PC-3 (cell line): Measurements from ENCODE around the gene SPSB1. TPM values are rescaled to one million over a fixed set of nuclear protein-coding genes. Genes with fewer than 3 reads are reported as not detected.
A peak's percentile ranks its signal among the peaks of the same experiment; 100 is the strongest.

Experiments used
- ATAC-seq: fragments of 200-7000 bp; cut with Tn5 transposase; 2 replicates; pipeline ENCODE4 v1.9.1; 2020; ENCODE audit warnings: mild to moderate bottlenecking, moderate library complexity
- BruUV-seq: library from RNA; stranded (reverse); fragments of 400-500 nt; replicated peaks from 2 replicates; lab custom pipeline; 2021; lab: Mats Ljungman, UMichigan
- CTCF ChIA-PET: fragments of 300-600 bp; sonication (Branson Sonifier 250); formaldehyde crosslinking; loops from one replicate; lab custom pipeline; 2022; ENCODE audit warnings: antibody characterized with exemption; lab: Charles Lee
- POLR2A ChIA-PET: fragments of 300-600 bp; sonication (Branson Sonifier 250); formaldehyde crosslinking; loops from one replicate; lab custom pipeline; 2022; ENCODE audit warnings: antibody characterized with exemption; ENCODE audit not compliant: unreplicated experiment; lab: Charles Lee
- DNase-seq: peaks from one replicate; pipeline ENCODE4 v3.0.0-alpha.2; 2015
- H2AFZ ChIP-seq: fragments of 300-600 bp; sonication (generic); 2 replicates; pipeline ENCODE4 v1.6.0; 2016; ENCODE audit warnings: antibody characterized with exemption, low read length
- H3F3A ChIP-seq: fragments of 300-600 bp; sonication (generic); one replicate; pipeline ENCODE4 v1.6.0; 2017; ENCODE audit warnings: antibody characterized with exemption, low read length, control low read depth, mild to moderate bottlenecking; ENCODE audit not compliant: unreplicated experiment
- H3K27ac ChIP-seq: fragments of 300-600 bp; sonication (generic); 2 replicates; pipeline ENCODE4 v1.5.1; 2016; ENCODE audit warnings: mild to moderate bottlenecking, low read length
- H3K27me3 ChIP-seq: fragments of 300-600 bp; sonication (generic); 2 replicates; pipeline ENCODE4 v1.6.1; 2016; ENCODE audit warnings: low read length, mixed read lengths
- H3K36me3 ChIP-seq: fragments of 300-600 bp; sonication (generic); 2 replicates; pipeline ENCODE4 v1.6.1; 2016; ENCODE audit warnings: low read depth, mixed run types, low read length, mixed read lengths
- H3K4me1 ChIP-seq: fragments of 300-600 bp; sonication (generic); 2 replicates; pipeline ENCODE4 v1.5.1; 2016; ENCODE audit warnings: low read length; ENCODE audit not compliant: insufficient read depth
- H3K4me2 ChIP-seq: fragments of 300-600 bp; sonication (generic); 2 replicates; pipeline ENCODE4 v1.6.0; 2016; ENCODE audit warnings: low read length
- H3K4me3 ChIP-seq: fragments of 300-600 bp; sonication (generic); 2 replicates; pipeline ENCODE4 v1.5.1; 2016; ENCODE audit warnings: mild to moderate bottlenecking, low read length, mixed read lengths
- H3K79me2 ChIP-seq: fragments of 300-600 bp; sonication (generic); 2 replicates; pipeline ENCODE4 v1.6.1; 2017; ENCODE audit warnings: low read length, mixed read lengths
- H3K9ac ChIP-seq: fragments of 300-600 bp; sonication (generic); 2 replicates; pipeline ENCODE4 v1.6.0; 2016; ENCODE audit warnings: mild to moderate bottlenecking, low read length
- H3K9me2 ChIP-seq: fragments of 300-600 bp; sonication (generic); replicated peaks from 2 replicates; pipeline ENCODE4 v1.6.1; 2016; ENCODE audit warnings: mixed run types, low read length, mixed read lengths
- H3K9me3 ChIP-seq: fragments of 300-600 bp; sonication (generic); 2 replicates; pipeline ENCODE4 v1.6.1; 2016; ENCODE audit warnings: low read length, mixed read lengths
- H4K20me1 ChIP-seq: fragments of 300-600 bp; sonication (generic); 2 replicates; pipeline ENCODE4 v1.6.1; 2016; ENCODE audit warnings: low read length, mixed read lengths
- EZH2 ChIP-seq: fragments of 300-600 bp; sonication (generic); IDR thresholded peaks from one replicate; pipeline ENCODE4 v1.6.1; 2017; ENCODE audit warnings: antibody characterized with exemption, mild to moderate bottlenecking, low read length; ENCODE audit not compliant: unreplicated experiment
- EZH2phosphoT487 ChIP-seq: fragments of 300-600 bp; sonication (generic); IDR thresholded peaks from 2 replicates; pipeline ENCODE4 v1.6.1; 2018; ENCODE audit warnings: mild to moderate bottlenecking, antibody characterized with exemption, low read length, borderline replicate concordance
- intact Hi-C: fragments of 100-400 bp; cut with micrococcal nuclease; formaldehyde crosslinking; loops from 2 replicates; pipeline ENCODE4 v1.9.0; 2023
- total RNA-seq: library from RNA; depleted of rRNA; stranded (reverse); fragments of >200 nt; gene quantifications from 2 replicates; pipeline ENCODE4 v1.2.3, GENCODE V29; 2014
- TF ChIP-seq, protein P1 (sequence below): fragments of 300-600 bp; sonication (generic); conservative IDR thresholded peaks from 2 replicates; pipeline ENCODE4 v1.5.1; 2017; ENCODE audit warnings: antibody characterized with exemption, low read depth, mild to moderate bottlenecking, low read length

SPSB1 gene
- total RNA-seq, 1 experiment from 2014 or later = 18.1 TPM

DNA sequence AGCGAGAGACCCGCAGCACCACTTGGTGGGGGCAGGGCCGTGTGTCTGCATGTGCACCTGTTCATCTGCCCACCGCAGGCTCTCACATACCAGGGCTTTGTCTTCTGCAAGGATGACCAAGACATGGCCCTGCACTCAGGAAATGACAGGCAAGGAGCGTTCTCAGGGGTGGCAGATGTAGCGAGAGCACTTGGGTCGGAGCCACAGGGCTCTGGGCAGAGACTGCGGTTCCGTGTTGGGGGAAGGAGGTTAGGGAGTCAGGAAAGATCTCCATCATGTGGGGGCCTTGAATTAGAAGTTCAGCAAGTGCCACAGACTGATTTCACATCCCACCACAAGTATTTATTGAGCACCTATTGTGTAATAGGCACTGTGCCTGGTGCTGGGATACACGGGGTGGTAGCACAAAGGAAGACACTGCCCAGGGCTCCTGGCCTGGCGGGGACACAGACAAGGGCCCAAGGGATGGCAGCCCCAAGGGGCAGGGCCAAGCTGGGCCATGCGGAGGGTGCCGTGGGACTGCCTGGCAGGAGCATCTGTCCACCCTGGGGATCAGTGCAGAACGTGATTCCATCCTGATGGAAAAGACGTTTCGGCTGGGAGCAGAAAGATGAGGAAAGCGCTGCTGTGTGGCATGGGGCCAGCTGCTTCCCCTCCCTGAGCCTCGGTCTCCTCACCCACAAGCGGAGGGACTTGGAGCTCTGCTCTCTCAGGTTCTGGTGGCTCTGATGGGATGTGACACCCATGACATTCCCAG is 11.4 kb upstream of the SPSB1 start:
- BruUV-seq = no TSS peak
- peaks cover 36% of the 10 kb centered on the region for H3K4me1 ChIP-seq
- no peaks in the 10 kb centered on the region for H3F3A ChIP-seq
- peak overlapping the region; percentile 80 for H3K27ac ChIP-seq
- no peaks in the 10 kb centered on the region for H3K79me2 ChIP-seq
- no peaks in the 10 kb centered on the region for H4K20me1 ChIP-seq
- no peaks in the 10 kb centered on the region for H3K9me3 ChIP-seq
- ChIA-PET CTCF (interaction anchor here (1.0 to 1.5 kb wide), 2 partner anchors 14 kb away, joined by 3 to 5 read pairs; no protein-coding TSS in a partner anchor), POLR2A (interaction anchor here (0.6 kb wide), 1 partner anchor 165 kb away, joined by 4 read pairs; no protein-coding TSS in a partner anchor)
- TF ChIP-seq EZH2phosphoT487 (no peak), EZH2 (no peak)
- TF ChIP-seq, protein P1, sequence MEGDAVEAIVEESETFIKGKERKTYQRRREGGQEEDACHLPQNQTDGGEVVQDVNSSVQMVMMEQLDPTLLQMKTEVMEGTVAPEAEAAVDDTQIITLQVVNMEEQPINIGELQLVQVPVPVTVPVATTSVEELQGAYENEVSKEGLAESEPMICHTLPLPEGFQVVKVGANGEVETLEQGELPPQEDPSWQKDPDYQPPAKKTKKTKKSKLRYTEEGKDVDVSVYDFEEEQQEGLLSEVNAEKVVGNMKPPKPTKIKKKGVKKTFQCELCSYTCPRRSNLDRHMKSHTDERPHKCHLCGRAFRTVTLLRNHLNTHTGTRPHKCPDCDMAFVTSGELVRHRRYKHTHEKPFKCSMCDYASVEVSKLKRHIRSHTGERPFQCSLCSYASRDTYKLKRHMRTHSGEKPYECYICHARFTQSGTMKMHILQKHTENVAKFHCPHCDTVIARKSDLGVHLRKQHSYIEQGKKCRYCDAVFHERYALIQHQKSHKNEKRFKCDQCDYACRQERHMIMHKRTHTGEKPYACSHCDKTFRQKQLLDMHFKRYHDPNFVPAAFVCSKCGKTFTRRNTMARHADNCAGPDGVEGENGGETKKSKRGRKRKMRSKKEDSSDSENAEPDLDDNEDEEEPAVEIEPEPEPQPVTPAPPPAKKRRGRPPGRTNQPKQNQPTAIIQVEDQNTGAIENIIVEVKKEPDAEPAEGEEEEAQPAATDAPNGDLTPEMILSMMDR = no peak
- ATAC-seq (no peak; the same call in 1 of the 2 replicates), DNase-seq (no peak)
- H3K9me2 ChIP-seq = no peaks in the 10 kb centered on the region
- H3K9ac ChIP-seq = peak overlapping the region; percentile 62; the same call in 1 of the 2 replicates
- H3K4me2 ChIP-seq = peak overlapping the region; percentile 96
- no peaks in the 10 kb centered on the region for H3K27me3 ChIP-seq
- H3K4me3 ChIP-seq = peak overlapping the region; percentile 59; the same call in 1 of the 2 replicates
- H2AFZ ChIP-seq = peak overlapping the region; percentile 88
- H3K36me3 ChIP-seq = no peaks in the 10 kb centered on the region
- intact Hi-C loops = no loop called here

GRCh38 chr1:9281908-9282695 is 10.6 kb upstream of the SPSB1 start:
- H3K9me3 ChIP-seq = no peaks in the 10 kb centered on the region
- H3K79me2 ChIP-seq = no peaks in the 10 kb centered on the region
- H3F3A ChIP-seq = no peaks in the 10 kb centered on the region
- peaks cover 36% of the 10 kb centered on the region for H3K4me1 ChIP-seq
- no peaks in the 10 kb centered on the region for H4K20me1 ChIP-seq
- no TSS peak for BruUV-seq
- H3K4me3 ChIP-seq = no peak overlapping the region
- intact Hi-C loops = no loop called here
- no peak overlapping the region for H2AFZ ChIP-seq
- H3K27me3 ChIP-seq = no peaks in the 10 kb centered on the region
- H3K36me3 ChIP-seq = no peaks in the 10 kb centered on the region
- ChIA-PET POLR2A (no interaction called here), CTCF (interaction anchor here (1.0 kb wide), 1 partner anchor 15 kb away, joined by 3 read pairs; no protein-coding TSS in a partner anchor)
- H3K9me2 ChIP-seq = no peaks in the 10 kb centered on the region
- ATAC-seq = no peak
- no peak for DNase-seq
- no peak overlapping the region for H3K4me2 ChIP-seq
- no peak overlapping the region for H3K27ac ChIP-seq
- no peak overlapping the region for H3K9ac ChIP-seq
- no peak for TF ChIP-seq EZH2phosphoT487
- TF ChIP-seq, protein P1 = no peak
- no peak for TF ChIP-seq EZH2
